GM23338 (cell line): Measurements from ENCODE around the gene PHAF1.

Experiments used
- CREB1 ChIP-seq: fragments of 250-450 bp; sonication (Bioruptor Pico); IDR thresholded peaks from 2 replicates; pipeline ENCODE4 v1.5.0; 2020; ENCODE audit warnings: low read depth, mild to moderate bottlenecking, moderate library complexity
- CTCF ChIP-seq, 2 experiments: fragments of 200-600 bp in 1 of 2; sonication (generic) in 1 of 2; conservative IDR thresholded peaks; 2 replicates each; pipeline versions ENCODE4 v1.5.1 to v1.6.1; 2016 to 2017; ENCODE audit warnings: antibody characterized with exemption in 2 of 2, low read depth in 2 of 2, mild to moderate bottlenecking in 2 of 2, moderate library complexity in 1 of 2
- EZH2 ChIP-seq: fragments of 200-600 bp; sonication (generic); IDR thresholded peaks from one replicate; pipeline ENCODE4 v1.8.0; 2017; ENCODE audit warnings: antibody characterized with exemption, mild to moderate bottlenecking, low read depth; ENCODE audit not compliant: unreplicated experiment
- EZH2phosphoT487 ChIP-seq: fragments of 200-600 bp; sonication (generic); IDR thresholded peaks from one replicate; pipeline ENCODE4 v1.8.1; 2018; ENCODE audit warnings: antibody characterized with exemption; ENCODE audit not compliant: unreplicated experiment
- POLR2AphosphoS5 ChIP-seq: IDR thresholded peaks from 2 replicates; pipeline ENCODE4 v1.6.1; 2016; ENCODE audit warnings: antibody characterized with exemption, low read depth
- REST ChIP-seq: IDR thresholded peaks from one replicate; pipeline ENCODE4 v1.6.1; 2018; ENCODE audit warnings: antibody characterized with exemption; ENCODE audit not compliant: unreplicated experiment
- ZNF114 ChIP-seq: fragments of 250-450 bp; sonication (Bioruptor Pico); IDR thresholded peaks from 2 replicates; pipeline ENCODE4 v1.5.0; 2020; ENCODE audit warnings: mild to moderate bottlenecking, moderate library complexity

- TF ChIP-seq CTCF (conservative IDR thresholded peaks at IDR 0.05; ENCODE audit: low read depth in 2 of 2) (no peak), EZH2 (peak; percentile 14), POLR2AphosphoS5 (no peak), ZNF114 (no peak), EZH2phosphoT487 (no peak), REST (no peak), CREB1 (no peak)
These were observed 48.3 kb downstream of the PHAF1 start for GRCh38 chr16:67157892-67158635.
